ENCODE results near the gene VCL. TPM values are rescaled to one million over a fixed set of nuclear protein-coding genes. Genes with fewer than 3 reads are reported as not detected.

Gene VCL
- total and polyA plus RNA-seq, 5 donors = 74.6 to 246 (median 216) TPM

DNA sequence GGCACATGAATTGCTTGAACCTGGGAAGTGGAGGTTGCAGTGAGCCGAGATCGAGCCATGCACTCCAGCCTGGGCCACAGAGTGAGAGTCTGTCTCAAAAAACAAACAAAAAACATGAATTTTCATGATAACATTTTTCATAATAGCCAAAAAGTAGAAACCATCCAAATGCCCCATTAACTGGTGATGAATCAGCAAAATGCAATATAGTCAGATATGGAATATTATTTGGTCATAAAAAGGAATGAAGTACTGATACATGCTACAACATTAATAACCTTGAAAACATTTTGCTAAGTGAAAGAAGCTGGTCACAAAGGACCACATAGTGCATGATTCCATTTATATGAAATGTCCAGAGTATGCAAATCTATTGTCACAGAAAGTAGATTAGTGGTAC is 24.5 kb upstream of the VCL start:
- H3K27ac ChIP-seq (ENCODE audit: low read length) = no peak overlapping the region
- DNase-seq = no peak
- H3K27me3 ChIP-seq (ENCODE audit: control insufficient read depth, insufficient read depth) = no peaks in the 10 kb centered on the region
- no peaks in the 10 kb centered on the region for H3K4me1 ChIP-seq (ENCODE audit: control insufficient read depth, insufficient read depth, low read length)
- no peak for ATAC-seq
- intact Hi-C loops (cut with DNase I) = no loop called here
- WGBS = over 99% methylated on average over 2 of the region's 2 CpGs
- no peaks in the 10 kb centered on the region for H3K9me3 ChIP-seq (ENCODE audit: control insufficient read depth, low read length)
- H3K4me3 ChIP-seq (ENCODE audit: low read length) = no peak overlapping the region

- H3K27me3 ChIP-seq (ENCODE audit: control insufficient read depth, insufficient read depth) = no peaks in the 10 kb centered on the region
- DNase-seq (no peak), ATAC-seq (no peak)
- no peak overlapping the region for H3K4me3 ChIP-seq (ENCODE audit: low read length)
- intact Hi-C loops (cut with DNase I) = no loop called here
- H3K4me1 ChIP-seq (ENCODE audit: control insufficient read depth, insufficient read depth, low read length) = no peaks in the 10 kb centered on the region
- no peaks in the 10 kb centered on the region for H3K9me3 ChIP-seq (ENCODE audit: control insufficient read depth, low read length)
- H3K27ac ChIP-seq (ENCODE audit: low read length) = no peak overlapping the region
- 86% methylated on average over 5 of the region's 5 CpGs for WGBS
Measured at GRCh38 chr10:73974309-73974946, 23.5 kb upstream of the VCL start.

GRCh38 chr10:73975388-73975787 is 22.5 kb upstream of the VCL start:
- 95% methylated on average over 4 of the region's 4 CpGs for WGBS
- intact Hi-C loops (cut with DNase I) = no loop called here
- H3K4me3 ChIP-seq (ENCODE audit: low read length) = no peak overlapping the region
- DNase-seq (no peak), ATAC-seq (no peak)
- no peaks in the 10 kb centered on the region for H3K9me3 ChIP-seq (ENCODE audit: control insufficient read depth, low read length)
- no peaks in the 10 kb centered on the region for H3K27me3 ChIP-seq (ENCODE audit: control insufficient read depth, insufficient read depth)
- no peaks in the 10 kb centered on the region for H3K4me1 ChIP-seq (ENCODE audit: control insufficient read depth, insufficient read depth, low read length)
- H3K27ac ChIP-seq (ENCODE audit: low read length) = no peak overlapping the region

GRCh38 chr10:73979141-73979808 is 18.6 kb upstream of the VCL start:
- peak in 1 of 2 donors; percentile 26 for ATAC-seq
- intact Hi-C loops (cut with DNase I) = no loop called here
- DNase-seq = no peak
- Histone ChIP-seq H3K9me3 (ENCODE audit: control insufficient read depth, low read length) (no peaks in the 10 kb centered on the region), H3K4me1 (ENCODE audit: control insufficient read depth, insufficient read depth, low read length) (no peaks in the 10 kb centered on the region), H3K4me3 (ENCODE audit: low read length) (no peak overlapping the region), H3K27me3 (ENCODE audit: control insufficient read depth, insufficient read depth) (no peaks in the 10 kb centered on the region), H3K27ac (ENCODE audit: low read length) (no peak overlapping the region)
- 64% methylated on average over 4 of the region's 4 CpGs for WGBS

GRCh38 chr10:73979809-73980433 is 18.0 kb upstream of the VCL start:
- Histone ChIP-seq H3K4me3 (ENCODE audit: low read length) (no peak overlapping the region), H3K27me3 (ENCODE audit: control insufficient read depth, insufficient read depth) (no peaks in the 10 kb centered on the region), H3K9me3 (ENCODE audit: control insufficient read depth, low read length) (no peaks in the 10 kb centered on the region), H3K4me1 (ENCODE audit: control insufficient read depth, insufficient read depth, low read length) (no peaks in the 10 kb centered on the region), H3K27ac (ENCODE audit: low read length) (no peak overlapping the region)
- ATAC-seq (peak in 1 of 2 donors; percentile 58), DNase-seq (no peak)
- 66% methylated on average over 4 of the region's 4 CpGs for WGBS
- intact Hi-C loops (cut with DNase I) = no loop called here

- intact Hi-C loops (cut with DNase I) = no loop called here
- ATAC-seq (no peak), DNase-seq (no peak)
- no peak overlapping the region for H3K27ac ChIP-seq (ENCODE audit: low read length)
- no peaks in the 10 kb centered on the region for H3K9me3 ChIP-seq (ENCODE audit: control insufficient read depth, low read length)
- 92% methylated on average over 3 of the region's 3 CpGs for WGBS
- no peaks in the 10 kb centered on the region for H3K4me1 ChIP-seq (ENCODE audit: control insufficient read depth, insufficient read depth, low read length)
- no peaks in the 10 kb centered on the region for H3K27me3 ChIP-seq (ENCODE audit: control insufficient read depth, insufficient read depth)
- H3K4me3 ChIP-seq (ENCODE audit: low read length) = no peak overlapping the region
Measured at GRCh38 chr10:73981812-73982211, 16.1 kb upstream of the VCL start.

- WGBS = 48% methylated on average over 8 of the region's 8 CpGs
- intact Hi-C loops (cut with DNase I) = no loop called here
- no peak overlapping the region for H3K4me3 ChIP-seq (ENCODE audit: low read length)
- H3K27ac ChIP-seq (ENCODE audit: low read length) = no peak overlapping the region
- no peak for ATAC-seq
- no peaks in the 10 kb centered on the region for H3K4me1 ChIP-seq (ENCODE audit: control insufficient read depth, insufficient read depth, low read length)
- no peak for DNase-seq
- H3K9me3 ChIP-seq (ENCODE audit: control insufficient read depth, low read length) = no peaks in the 10 kb centered on the region
- H3K27me3 ChIP-seq (ENCODE audit: control insufficient read depth, insufficient read depth) = no peaks in the 10 kb centered on the region
Measured at GRCh38 chr10:73983096-73984047, 14.5 kb upstream of the VCL start.

DNA sequence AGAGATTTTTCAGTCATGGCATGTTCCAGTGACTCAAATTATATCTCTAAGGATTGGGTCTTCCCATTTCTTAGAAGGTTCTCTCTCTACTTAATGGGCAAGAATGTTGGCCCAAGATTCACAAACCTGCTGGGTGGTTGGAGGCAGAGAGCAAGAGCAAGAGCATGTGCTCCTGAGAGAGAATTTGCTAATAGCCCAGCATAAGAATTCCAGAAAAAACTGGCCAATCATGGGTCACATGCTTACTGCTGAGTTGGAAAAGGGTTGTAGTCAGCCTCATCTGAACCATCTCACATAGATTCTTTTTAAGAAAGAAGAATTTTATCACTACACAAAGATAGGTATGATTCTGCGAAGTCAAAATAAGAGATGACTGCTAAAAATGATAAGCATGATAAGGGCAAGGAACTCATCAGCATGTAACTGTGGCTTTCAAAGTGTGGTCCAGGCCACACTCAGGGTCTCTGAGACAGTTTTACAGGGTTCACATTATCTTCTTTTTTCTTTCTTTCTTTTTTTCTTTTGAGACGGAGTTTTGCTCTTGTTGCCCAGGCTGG is 8.2 kb upstream of the VCL start:
- intact Hi-C loops (cut with DNase I) = no loop called here
- Histone ChIP-seq H3K4me3 (ENCODE audit: low read length) (no peak overlapping the region), H3K4me1 (ENCODE audit: control insufficient read depth, insufficient read depth, low read length) (no peaks in the 10 kb centered on the region), H3K27me3 (ENCODE audit: control insufficient read depth, insufficient read depth) (no peaks in the 10 kb centered on the region), H3K9me3 (ENCODE audit: control insufficient read depth, low read length) (no peaks in the 10 kb centered on the region), H3K27ac (ENCODE audit: low read length) (no peak overlapping the region)
- no peak for ATAC-seq
- no peak for DNase-seq
- 98% methylated on average over 2 of the region's 2 CpGs for WGBS

DNA sequence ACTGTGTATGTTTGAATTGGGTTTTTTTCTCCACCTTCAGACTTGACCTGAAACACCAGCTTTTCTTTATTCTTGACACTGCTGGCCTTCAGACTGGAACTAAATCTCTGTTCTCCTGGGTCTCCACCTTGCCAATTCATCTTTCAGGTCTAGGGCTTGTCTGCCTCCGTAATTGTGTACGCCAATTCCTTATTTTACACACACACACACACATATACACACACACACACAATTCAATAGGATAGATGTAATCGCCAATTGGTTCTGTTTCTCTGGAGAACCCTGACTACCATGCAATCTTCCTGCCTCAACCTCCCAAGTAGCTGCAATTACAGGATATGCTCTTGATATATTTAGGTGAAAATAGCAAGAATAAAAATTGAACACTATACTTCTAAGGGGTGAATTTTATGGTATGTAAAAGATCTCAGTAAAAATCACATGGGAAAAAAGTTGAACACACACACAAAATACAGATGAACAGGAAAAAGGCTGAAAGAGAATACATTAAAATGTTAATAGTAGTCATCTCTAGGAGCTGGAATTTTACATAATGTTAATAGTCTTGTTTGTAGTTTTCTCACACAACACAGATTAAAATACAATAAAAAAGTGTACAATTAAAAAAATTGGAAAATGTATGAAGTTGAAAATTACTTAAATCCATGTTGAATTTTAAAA is 6.6 kb upstream of the VCL start:
- H3K4me3 ChIP-seq (ENCODE audit: low read length) = no peak overlapping the region
- no peak for DNase-seq
- no peak overlapping the region for H3K27ac ChIP-seq (ENCODE audit: low read length)
- 93% methylated on average over 3 of the region's 3 CpGs for WGBS
- H3K4me1 ChIP-seq (ENCODE audit: control insufficient read depth, insufficient read depth, low read length) = no peaks in the 10 kb centered on the region
- intact Hi-C loops (cut with DNase I) = no loop called here
- no peaks in the 10 kb centered on the region for H3K9me3 ChIP-seq (ENCODE audit: control insufficient read depth, low read length)
- ATAC-seq = no peak
- no peaks in the 10 kb centered on the region for H3K27me3 ChIP-seq (ENCODE audit: control insufficient read depth, insufficient read depth)

DNA sequence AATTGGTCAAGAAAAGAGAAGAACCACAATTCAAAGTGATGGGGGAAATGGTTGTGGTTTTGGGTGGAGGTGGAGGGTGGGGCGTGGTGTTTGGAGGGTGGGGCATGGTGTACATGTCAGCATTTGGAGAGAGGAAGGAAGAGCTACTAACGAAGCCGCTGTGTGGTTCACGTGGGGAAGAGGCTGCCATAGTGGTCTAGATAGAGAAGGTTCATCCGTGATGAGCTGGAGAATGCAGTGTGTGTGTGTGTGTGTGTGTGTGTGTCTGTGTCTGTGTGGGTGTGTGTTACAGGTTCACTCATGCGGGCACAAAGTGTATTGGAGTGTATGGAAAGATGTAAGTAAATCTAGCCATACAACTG is 6.1 kb upstream of the VCL start:
- H3K4me3 ChIP-seq (ENCODE audit: low read length) = no peak overlapping the region
- no peaks in the 10 kb centered on the region for H3K4me1 ChIP-seq (ENCODE audit: control insufficient read depth, insufficient read depth, low read length)
- DNase-seq (peak in 2 of 3 donors; percentile 62 to 66), ATAC-seq (peak; percentile 69 to 78)
- H3K27me3 ChIP-seq (ENCODE audit: control insufficient read depth, insufficient read depth) = no peaks in the 10 kb centered on the region
- no peak overlapping the region for H3K27ac ChIP-seq (ENCODE audit: low read length)
- no peaks in the 10 kb centered on the region for H3K9me3 ChIP-seq (ENCODE audit: control insufficient read depth, low read length)
- intact Hi-C loops (cut with DNase I) = no loop called here
- WGBS = 68% methylated on average over 6 of the region's 6 CpGs

All from right cardiac atrium (tissue), 5 donors.